IMR-90 (cell line): ENCODE data around the gene DNAI7.
A peak's percentile ranks its signal among the peaks of the same experiment; 100 is the strongest.

ENCODE experiments used
- CEBPB ChIP-seq: IDR thresholded peaks from 2 replicates; pipeline ENCODE4 v1.6.1; 2012; ENCODE audit warnings: low read depth, low read length, improper control_type of control experiment
- CTCF ChIP-seq: conservative IDR thresholded peaks from 2 replicates; pipeline ENCODE4 v1.5.1; 2012; ENCODE audit warnings: mild to moderate bottlenecking, low read depth, low read length, improper control_type of control experiment
- ELK1 ChIP-seq: fragments of 150-350 bp; IDR thresholded peaks from 2 replicates; pipeline ENCODE4 v1.6.1; 2016; ENCODE audit warnings: low read depth, mild to moderate bottlenecking, low read length, moderate library complexity, borderline replicate concordance
- FOS ChIP-seq: fragments of 150-350 bp; IDR thresholded peaks from 2 replicates; pipeline ENCODE4 v1.6.1; 2016; ENCODE audit warnings: low read depth, low read length
- MAFK ChIP-seq: IDR thresholded peaks from 2 replicates; pipeline ENCODE4 v1.6.1; 2012; ENCODE audit warnings: low read depth, low read length, improper control_type of control experiment
- MXI1 ChIP-seq: IDR thresholded peaks from 2 replicates; pipeline ENCODE4 v1.6.1; 2012; ENCODE audit warnings: low read depth, mild to moderate bottlenecking, low read length, moderate library complexity, borderline replicate concordance
- NFE2L2 ChIP-seq: fragments of 150-350 bp; IDR thresholded peaks from 2 replicates; pipeline ENCODE4 v1.6.1; 2016; ENCODE audit warnings: low read depth, mild to moderate bottlenecking, low read length
- POLR2A ChIP-seq: IDR thresholded peaks from 2 replicates; pipeline ENCODE4 v1.6.1; 2012; ENCODE audit warnings: mild to moderate bottlenecking, low read depth, low read length
- RAD21 ChIP-seq: IDR thresholded peaks from 2 replicates; pipeline ENCODE4 v1.6.1; 2012; ENCODE audit warnings: low read length, improper control_type of control experiment
- RFX5 ChIP-seq: IDR thresholded peaks from 2 replicates; pipeline ENCODE4 v1.8.0; 2012; ENCODE audit warnings: low read depth, mild to moderate bottlenecking, low read length, moderate library complexity
- USF2 ChIP-seq: fragments of 150-350 bp; IDR thresholded peaks from 2 replicates; pipeline ENCODE4 v1.6.1; 2017; ENCODE audit warnings: mild to moderate bottlenecking, antibody characterized with exemption, low read length, low read depth

GRCh38 chr12:25130741-25131188, 64.2 kb downstream of the DNAI7 start:
- TF ChIP-seq CTCF (peak; percentile 75), RAD21 (peak; percentile 68), FOS (no peak), POLR2A (no peak), ELK1 (no peak), USF2 (no peak), MXI1 (no peak), CEBPB (peak; percentile 90), MAFK (no peak), NFE2L2 (no peak), RFX5 (no peak)
